Measurements from ENCODE around the gene SLC4A11. TPM values are rescaled to one million over a fixed set of nuclear protein-coding genes. Genes with fewer than 3 reads are reported as not detected.

Gene SLC4A11
- total RNA-seq, 1 donor from 2014 or later = 2.5 TPM

- no peak for TF ChIP-seq CTCF (IDR thresholded peaks at IDR 0.05; ENCODE audit: unreplicated experiment)
- H3K36me3 Mint-ChIP-seq = no peaks in the 10 kb centered on the region
- no peak for DNase-seq (ENCODE audit: low spot score in 2 of 2, unreplicated experiment in 2 of 2)
- H3K9me3 Mint-ChIP-seq = no peaks in the 10 kb centered on the region
- H3K4me1 Mint-ChIP-seq = peaks cover 8% of the 10 kb centered on the region
- peaks cover 87% of the 10 kb centered on the region for H3K27me3 Mint-ChIP-seq (ENCODE audit: low read depth)
- peak overlapping the region; percentile 77 for H3K4me3 Mint-ChIP-seq
- no peak overlapping the region for H3K27ac Mint-ChIP-seq
These were observed 1.1 kb upstream of the SLC4A11 start for GRCh38 chr20:3239867-3240775.

- H3K36me3 Mint-ChIP-seq = no peaks in the 10 kb centered on the region
- peak in 1 of 2 experiments; percentile 48 for DNase-seq (ENCODE audit: low spot score in 2 of 2, unreplicated experiment in 2 of 2)
These were observed 369 bp downstream of the SLC4A11 start for GRCh38 chr20:3238616-3239025.

GRCh38 chr20:3237958-3238615 is 903 bp downstream of the SLC4A11 start:
- Mint-ChIP-seq H3K4me3 (peak overlapping the region; percentile 69), H3K4me1 (peaks cover 8% of the 10 kb centered on the region), H3K9me3 (no peaks in the 10 kb centered on the region), H3K27ac (no peak overlapping the region), H3K36me3 (no peaks in the 10 kb centered on the region), H3K27me3 (ENCODE audit: low read depth) (peaks cover 78% of the 10 kb centered on the region)
- no peak for TF ChIP-seq CTCF (IDR thresholded peaks at IDR 0.05; ENCODE audit: unreplicated experiment)
- no peak for DNase-seq (ENCODE audit: low spot score in 2 of 2, unreplicated experiment in 2 of 2)

More at GRCh38 chr20:3238616-3239025, 369 bp downstream of the SLC4A11 start:
- H3K4me1 Mint-ChIP-seq = peaks cover 8% of the 10 kb centered on the region
- peak overlapping the region; percentile 69 for H3K4me3 Mint-ChIP-seq
- H3K27ac Mint-ChIP-seq = no peak overlapping the region
- no peaks in the 10 kb centered on the region for H3K9me3 Mint-ChIP-seq
- peaks cover 80% of the 10 kb centered on the region for H3K27me3 Mint-ChIP-seq (ENCODE audit: low read depth)
- no peak for TF ChIP-seq CTCF (IDR thresholded peaks at IDR 0.05; ENCODE audit: unreplicated experiment)

- H3K9me3 Mint-ChIP-seq = no peaks in the 10 kb centered on the region
- no peaks in the 10 kb centered on the region for H3K36me3 Mint-ChIP-seq
- peaks cover 8% of the 10 kb centered on the region for H3K4me1 Mint-ChIP-seq
- TF ChIP-seq CTCF (IDR thresholded peaks at IDR 0.05; ENCODE audit: unreplicated experiment) = no peak
- H3K27ac Mint-ChIP-seq = no peak overlapping the region
- peak overlapping the region; percentile 55 for H3K4me3 Mint-ChIP-seq
- DNase-seq (ENCODE audit: low spot score in 2 of 2, unreplicated experiment in 2 of 2) = no peak
- H3K27me3 Mint-ChIP-seq (ENCODE audit: low read depth) = peaks cover 74% of the 10 kb centered on the region
These were observed 1.7 kb downstream of the SLC4A11 start for GRCh38 chr20:3237011-3237957.

GRCh38 chr20:3235666-3236324 is 3.2 kb downstream of the SLC4A11 start:
- Mint-ChIP-seq H3K9me3 (no peaks in the 10 kb centered on the region), H3K27me3 (ENCODE audit: low read depth) (peaks cover 59% of the 10 kb centered on the region), H3K36me3 (no peaks in the 10 kb centered on the region), H3K27ac (no peak overlapping the region), H3K4me1 (peaks cover 8% of the 10 kb centered on the region), H3K4me3 (no peak overlapping the region)
- no peak for TF ChIP-seq CTCF (IDR thresholded peaks at IDR 0.05; ENCODE audit: unreplicated experiment)
- no peak for DNase-seq (ENCODE audit: low spot score in 2 of 2, unreplicated experiment in 2 of 2)

All from mesothelial cell of epicardium (in vitro differentiated cells).